Measurements from ENCODE around the gene SLC22A23. TPM values are rescaled to one million over a fixed set of nuclear protein-coding genes. Genes with fewer than 3 reads are reported as not detected.

Gene SLC22A23
- total RNA-seq, 1 donor from 2014 or later: 22.2 TPM

- no peak for DNase-seq (ENCODE audit: extremely low read depth, low read depth, low spot score)
Measured at GRCh38 chr6:3290149-3290930, 166.5 kb downstream of the SLC22A23 start.

DNA sequence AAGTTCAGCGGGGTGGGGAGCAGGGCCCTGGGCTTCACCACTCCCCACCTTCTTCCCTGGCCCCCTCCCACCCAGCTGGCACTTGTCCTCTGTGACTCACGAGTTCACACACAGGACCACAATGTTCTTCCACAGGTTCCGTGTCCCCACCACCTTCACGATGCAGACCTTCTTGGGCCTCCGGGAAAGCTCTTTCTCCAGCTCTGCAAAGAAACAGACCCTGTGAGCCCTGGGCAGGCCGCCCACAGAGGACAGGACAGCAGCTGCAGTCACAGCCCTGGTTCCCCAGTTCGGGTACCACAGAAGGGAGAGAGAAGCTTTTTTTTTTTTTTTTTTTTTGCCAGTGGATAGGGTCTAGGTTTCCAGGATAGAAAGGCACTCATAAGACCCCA lies 167.2 kb downstream of the SLC22A23 start:
- DNase-seq (ENCODE audit: extremely low read depth, low read depth, low spot score): no peak

GRCh38 chr6:3288711-3289663 lies 167.9 kb downstream of the SLC22A23 start:
- no peak for DNase-seq (ENCODE audit: extremely low read depth, low read depth, low spot score)

DNA sequence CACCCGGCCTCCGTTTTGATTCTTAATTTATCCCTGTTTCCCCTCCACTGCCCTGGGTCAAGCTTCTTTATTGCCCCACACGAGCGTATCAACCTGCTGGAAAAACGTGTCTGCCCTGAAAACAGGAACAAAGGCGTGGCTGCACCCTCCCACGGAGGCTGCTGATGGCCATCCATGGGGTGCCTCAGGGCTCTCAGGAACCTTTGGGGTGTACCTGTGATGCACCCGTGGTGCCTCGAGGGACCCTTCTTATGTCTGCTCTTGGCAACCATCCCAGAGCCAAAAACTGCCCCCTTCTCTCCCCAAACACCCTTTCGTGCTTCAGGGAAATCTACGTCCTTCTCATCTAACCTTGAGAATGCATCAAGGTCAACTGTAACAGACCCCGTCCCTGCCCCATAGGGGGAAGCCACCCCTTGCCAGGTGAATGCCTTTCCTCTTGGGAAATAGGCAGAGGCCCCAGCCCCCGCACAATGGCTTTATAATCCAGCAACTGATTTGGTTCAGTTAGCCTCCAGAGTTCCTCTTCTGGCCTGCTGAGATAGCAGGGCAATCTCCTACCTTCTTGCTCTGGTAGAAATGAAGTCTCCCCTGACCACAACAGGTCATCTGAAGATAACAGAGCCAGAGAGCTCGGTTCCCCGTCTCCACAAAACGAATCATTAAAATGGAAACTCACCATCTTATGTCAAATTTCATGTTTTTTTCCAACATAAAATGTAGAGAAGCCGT lies 168.7 kb downstream of the SLC22A23 start:
- no peak for DNase-seq (ENCODE audit: extremely low read depth, low read depth, low spot score)

- no peak for DNase-seq (ENCODE audit: extremely low read depth, low read depth, low spot score)
Measured at GRCh38 chr6:3287308-3287707, 169.5 kb downstream of the SLC22A23 start.

- no peak for DNase-seq (ENCODE audit: extremely low read depth, low read depth, low spot score)
Measured at GRCh38 chr6:3286641-3287171, 170.1 kb downstream of the SLC22A23 start.

- no peak for DNase-seq (ENCODE audit: extremely low read depth, low read depth, low spot score)
Measured at GRCh38 chr6:3285732-3286131, 171.1 kb downstream of the SLC22A23 start.

GRCh38 chr6:3285049-3285639 lies 171.7 kb downstream of the SLC22A23 start:
- DNase-seq (ENCODE audit: extremely low read depth, low read depth, low spot score): no peak

DNA sequence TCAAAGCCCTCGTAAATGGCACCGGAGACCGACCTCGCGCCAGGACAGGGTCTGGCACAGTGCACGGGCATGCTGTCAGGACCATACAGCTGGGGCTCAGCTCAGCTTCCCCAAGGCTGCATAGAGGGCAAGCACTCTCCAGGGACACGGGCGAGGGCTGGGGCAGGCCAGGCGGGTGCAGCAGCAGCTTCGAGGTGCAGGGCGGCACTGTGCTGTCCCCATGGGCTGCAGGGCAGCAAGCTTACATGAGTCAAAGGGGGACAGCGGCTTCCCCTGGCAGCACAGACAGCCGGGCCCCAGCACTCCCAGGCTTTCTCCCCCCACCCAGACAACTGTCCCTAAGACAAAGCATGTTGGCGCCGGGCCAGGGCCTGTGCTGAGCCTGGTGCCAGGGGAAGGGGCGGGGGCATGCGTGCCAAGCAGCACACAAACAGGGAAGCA lies 172.4 kb downstream of the SLC22A23 start:
- no peak for DNase-seq (ENCODE audit: extremely low read depth, low read depth, low spot score)

- DNase-seq (ENCODE audit: extremely low read depth, low read depth, low spot score): no peak
Measured at GRCh38 chr6:3283641-3284435, 173.0 kb downstream of the SLC22A23 start.

DNA sequence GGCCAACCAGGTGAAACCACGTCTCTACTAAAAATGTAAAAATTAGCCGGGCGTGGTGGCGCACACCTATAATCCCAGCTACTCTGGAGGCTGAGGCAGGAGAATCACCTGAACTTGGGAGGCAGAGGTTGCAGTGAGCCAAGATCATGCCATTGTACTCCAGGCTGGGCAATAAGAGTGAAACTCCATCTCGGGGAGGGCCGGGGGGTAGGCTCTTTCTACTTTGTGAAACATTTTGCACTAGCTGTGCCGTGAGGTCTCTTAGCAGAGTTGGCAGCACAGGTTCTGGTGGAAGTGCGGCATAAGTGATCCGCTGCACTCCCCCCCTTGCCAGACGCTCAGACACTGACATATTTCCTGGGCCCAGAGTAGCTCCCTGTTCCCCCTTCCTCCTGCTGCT lies 173.6 kb downstream of the SLC22A23 start:
- no peak for DNase-seq (ENCODE audit: extremely low read depth, low read depth, low spot score)

GRCh38 chr6:3282476-3283236 lies 174.2 kb downstream of the SLC22A23 start:
- DNase-seq (ENCODE audit: extremely low read depth, low read depth, low spot score): no peak

GRCh38 chr6:3281631-3282475 lies 175.0 kb downstream of the SLC22A23 start:
- DNase-seq (ENCODE audit: extremely low read depth, low read depth, low spot score): peak; percentile 89

GRCh38 chr6:3280866-3281465 lies 175.9 kb downstream of the SLC22A23 start:
- no peak for DNase-seq (ENCODE audit: extremely low read depth, low read depth, low spot score)

DNA sequence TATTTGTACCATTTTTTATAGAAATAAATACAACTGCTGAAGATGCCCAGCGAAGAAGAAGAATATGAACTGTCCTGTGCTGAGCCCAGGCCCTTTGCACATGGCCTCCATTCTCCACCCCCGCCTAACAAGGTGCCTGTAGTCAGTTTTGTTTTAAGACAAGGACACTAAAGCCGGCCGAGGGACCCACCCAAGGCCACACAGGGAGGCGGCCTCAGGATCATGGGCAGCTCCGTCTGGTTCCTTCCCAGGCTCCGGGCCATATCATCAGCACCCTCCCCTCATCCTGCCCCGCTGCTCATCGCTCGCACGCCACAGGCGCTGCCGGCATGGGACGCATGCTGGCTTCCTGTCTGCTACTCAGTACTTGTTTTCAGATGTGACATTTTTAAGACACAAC lies 176.8 kb downstream of the SLC22A23 start:
- no peak for DNase-seq (ENCODE audit: extremely low read depth, low read depth, low spot score)

- DNase-seq (ENCODE audit: extremely low read depth, low read depth, low spot score): no peak
Measured at GRCh38 chr6:3278691-3279090, 178.2 kb downstream of the SLC22A23 start.

GRCh38 chr6:3277851-3278416 lies 178.9 kb downstream of the SLC22A23 start:
- DNase-seq (ENCODE audit: extremely low read depth, low read depth, low spot score): no peak
